Skeletal muscle tissue (tissue), 4 donors: ENCODE data around the gene DHX8. TPM values are rescaled to one million over a fixed set of nuclear protein-coding genes. Genes with fewer than 3 reads are reported as not detected.
"Not testable (repeated sequence)": the region's sequence is repeated elsewhere in the genome, so short reads cannot be mapped to it uniquely, and the experiment has no call there.

Experiments
- H3K27ac ChIP-seq: one replicate; pipeline ENCODE4 v1.7.0; 2013; ENCODE audit warnings: mild to moderate bottlenecking, low read depth, low read length, inconsistent platforms
- H3K27me3 ChIP-seq, 3 donors: one replicate each; pipeline ENCODE4 v1.7.0; 2013; ENCODE audit warnings: low read length in 3 of 3; ENCODE audit not compliant: control insufficient read depth in 3 of 3, insufficient read depth in 3 of 3
- H3K36me3 ChIP-seq, 3 donors: one replicate each; pipeline ENCODE4 v1.7.0; 2013; ENCODE audit warnings: low read length in 3 of 3; ENCODE audit not compliant: control insufficient read depth in 3 of 3, insufficient read depth in 3 of 3
- H3K4me1 ChIP-seq, 3 donors: one replicate each; pipeline ENCODE4 v1.7.0; 2013; ENCODE audit warnings: low read length in 3 of 3, mild to moderate bottlenecking in 3 of 3; ENCODE audit not compliant: control insufficient read depth in 3 of 3, insufficient read depth in 3 of 3
- H3K4me3 ChIP-seq, 3 donors: one replicate each; pipeline ENCODE4 v1.7.0; 2013; ENCODE audit warnings: low read length in 3 of 3
- H3K9ac ChIP-seq, 3 donors: one replicate each; pipeline ENCODE4 v1.7.0; 2013; ENCODE audit warnings: low read length in 3 of 3, mild to moderate bottlenecking in 3 of 3, moderate library complexity in 2 of 3, low read depth in 1 of 3
- H3K9me3 ChIP-seq, 3 donors: one replicate each; pipeline ENCODE4 v1.7.0; 2013; ENCODE audit warnings: low read length in 3 of 3; ENCODE audit not compliant: control insufficient read depth in 3 of 3
- total RNA-seq: library from RNA; depleted of rRNA; stranded (reverse); fragments of >200 nt; gene quantifications from one replicate; pipeline ENCODE4 v1.2.3, GENCODE V29; 2014
- donor health status: Osteomylitis.

The DHX8 gene
- total RNA-seq, 1 donor from 2014 or later: 23.0 TPM

DNA sequence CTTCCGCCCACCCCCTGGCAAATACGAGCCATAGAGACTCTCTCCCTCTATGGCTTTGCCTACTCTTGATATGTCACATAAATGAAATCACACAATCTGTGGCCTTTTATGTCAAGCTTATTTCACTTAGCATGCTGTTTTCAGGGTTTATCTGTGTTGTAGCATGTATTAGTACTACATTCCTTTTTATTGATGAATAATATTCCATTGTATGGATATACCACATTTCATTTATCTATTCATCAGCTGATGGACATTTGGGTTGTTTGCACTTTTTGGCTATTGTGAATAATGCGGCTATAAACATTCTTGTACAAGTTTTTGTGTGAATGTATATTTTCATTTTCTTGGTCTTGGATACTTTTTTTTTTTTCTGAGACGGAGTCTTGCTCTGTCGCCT is 37.0 kb upstream of the DHX8 start:
- no peaks in the 10 kb centered on the region for H3K36me3 ChIP-seq
- no peak overlapping the region for H3K27ac ChIP-seq
- H3K9ac ChIP-seq: no peak overlapping the region
- H3K4me1 ChIP-seq: no peaks in the 10 kb centered on the region
- no peaks in the 10 kb centered on the region for H3K9me3 ChIP-seq
- peaks cover 0 to 3% (median 3%) of the 10 kb centered on the region in 3 donors for H3K27me3 ChIP-seq
- H3K4me3 ChIP-seq: no peak overlapping the region

DNA sequence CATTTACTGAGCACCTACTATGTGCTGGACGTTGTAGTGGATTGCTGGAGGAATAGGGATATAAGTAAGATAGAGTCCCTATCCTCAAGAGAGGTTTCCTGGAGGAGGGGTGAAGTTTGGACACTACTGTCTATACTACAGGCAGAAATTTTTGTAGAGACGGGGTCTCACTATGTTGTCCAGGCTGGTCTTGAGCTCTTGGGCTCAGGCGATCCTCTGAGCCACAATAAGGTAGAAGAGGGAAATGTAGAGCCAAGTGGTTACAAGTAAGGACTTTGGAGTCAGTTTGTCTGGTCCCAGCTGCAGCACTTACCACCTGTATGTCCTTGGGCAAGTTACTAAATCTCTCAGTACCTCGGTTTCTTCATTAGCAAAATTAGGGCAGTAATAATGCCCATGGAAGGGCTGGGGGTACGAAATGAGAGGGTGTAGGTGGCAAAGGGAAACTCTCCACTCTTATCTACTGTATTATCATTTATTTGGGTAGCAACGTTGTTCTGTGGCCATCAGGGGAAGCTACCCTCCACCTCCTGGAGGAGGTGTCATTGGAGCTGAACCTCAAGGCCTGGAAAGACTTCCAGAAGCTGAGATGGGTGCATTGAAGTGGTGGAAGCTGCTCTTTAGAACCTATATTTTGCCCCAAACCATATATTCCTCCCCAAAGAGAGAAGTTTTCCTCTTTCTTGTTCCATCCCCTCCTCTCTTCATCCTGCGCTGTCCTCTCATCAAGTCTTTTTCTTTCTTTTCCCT is 34.9 kb upstream of the DHX8 start:
- Histone ChIP-seq H3K27ac (no peak overlapping the region), H3K9me3 (no peaks in the 10 kb centered on the region), H3K4me3 (no peak overlapping the region), H3K4me1 (no peaks in the 10 kb centered on the region), H3K27me3 (peaks cover 0 to 5% (median 2%) of the 10 kb centered on the region in 3 donors), H3K9ac (no peak overlapping the region), H3K36me3 (no peaks in the 10 kb centered on the region)

DNA sequence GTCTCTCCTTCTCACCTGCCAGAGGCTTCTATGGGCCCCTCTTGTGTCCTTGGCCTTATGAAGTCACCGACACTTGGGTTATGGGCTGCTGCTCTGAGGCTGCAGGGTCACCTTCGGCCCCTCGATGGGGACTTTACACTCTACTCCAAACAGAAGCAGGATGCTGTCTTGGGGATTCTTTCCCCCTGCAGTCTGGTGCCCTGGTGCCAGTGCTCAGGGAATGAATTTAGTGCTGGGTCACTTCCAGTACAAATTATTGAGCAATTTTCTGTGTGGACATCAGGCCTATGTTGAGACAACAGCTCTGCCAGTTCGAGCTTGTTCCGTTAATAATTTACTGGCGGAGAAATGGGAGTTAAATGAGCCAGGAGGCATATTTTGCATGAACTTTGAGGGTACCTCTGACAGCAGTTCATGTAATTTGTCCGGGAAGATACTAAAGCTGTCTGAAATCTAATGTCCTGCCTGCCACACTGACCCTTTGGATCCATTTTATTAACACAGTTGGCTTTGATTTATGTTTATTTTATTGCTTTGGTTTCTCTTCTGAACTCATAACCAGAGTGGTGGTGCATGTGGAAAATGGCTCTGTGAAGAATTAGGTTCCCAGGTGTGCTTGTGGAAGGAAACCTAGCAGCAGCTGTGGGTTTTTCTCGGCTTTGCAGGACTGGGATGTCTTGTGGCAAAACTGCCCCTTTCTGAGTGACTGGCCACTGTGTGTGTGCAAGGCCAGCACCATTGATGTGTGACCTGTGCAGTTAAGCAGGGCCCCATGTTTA is 34.1 kb upstream of the DHX8 start:
- Histone ChIP-seq H3K27me3 (peaks cover 0 to 5% (median 0%) of the 10 kb centered on the region in 3 donors), H3K9me3 (no peaks in the 10 kb centered on the region), H3K27ac (no peak overlapping the region), H3K4me3 (no peak overlapping the region), H3K9ac (no peak overlapping the region), H3K4me1 (no peaks in the 10 kb centered on the region), H3K36me3 (no peaks in the 10 kb centered on the region)

DNA sequence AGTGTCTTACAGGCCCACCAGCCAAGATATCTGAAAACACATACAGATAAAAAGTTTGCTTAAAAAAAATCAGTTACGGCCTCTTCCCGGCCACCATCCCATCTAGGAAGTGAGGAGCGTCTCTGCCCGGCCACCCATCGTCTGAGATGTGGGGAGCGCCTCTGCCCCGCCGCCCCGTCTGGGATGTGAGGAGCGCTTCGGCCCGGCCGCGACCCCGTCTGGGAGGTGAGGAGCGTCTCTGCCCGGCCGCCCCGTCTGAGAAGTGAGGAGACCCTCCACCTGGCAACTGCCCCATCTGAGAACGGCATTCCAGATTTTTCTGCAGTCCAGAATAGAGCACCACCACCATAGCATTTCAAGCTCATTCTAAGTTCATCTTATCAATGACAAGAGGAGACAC is 33.0 kb upstream of the DHX8 start:
- not testable (repeated sequence) for H3K27ac ChIP-seq, H3K9me3 ChIP-seq, H3K4me3 ChIP-seq, H3K4me1 ChIP-seq, H3K27me3 ChIP-seq, H3K36me3 ChIP-seq, H3K9ac ChIP-seq

DNA sequence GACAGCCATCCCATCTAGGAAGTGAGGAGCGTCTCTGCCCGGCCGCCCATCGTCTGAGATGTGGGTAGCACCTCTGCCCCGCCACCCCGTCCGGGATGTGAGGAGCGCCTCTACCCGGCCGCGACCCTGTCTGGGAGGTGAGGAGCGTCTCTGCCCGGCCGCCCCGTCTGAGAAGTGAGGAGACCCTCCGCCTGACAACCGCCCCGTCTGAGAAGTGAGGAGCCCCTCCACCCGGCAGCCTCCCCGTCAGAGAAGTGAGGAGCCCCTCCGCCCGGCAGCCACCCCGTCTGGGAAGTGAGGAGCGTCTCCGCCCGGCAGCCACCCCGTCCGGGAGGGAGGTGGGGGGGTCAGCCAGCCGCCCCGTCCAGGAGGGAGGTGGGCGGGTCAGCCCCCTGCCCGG is 32.0 kb upstream of the DHX8 start:
- not testable (repeated sequence) for H3K27me3 ChIP-seq, H3K27ac ChIP-seq, H3K36me3 ChIP-seq, H3K4me1 ChIP-seq, H3K9me3 ChIP-seq, H3K4me3 ChIP-seq, H3K9ac ChIP-seq

DNA sequence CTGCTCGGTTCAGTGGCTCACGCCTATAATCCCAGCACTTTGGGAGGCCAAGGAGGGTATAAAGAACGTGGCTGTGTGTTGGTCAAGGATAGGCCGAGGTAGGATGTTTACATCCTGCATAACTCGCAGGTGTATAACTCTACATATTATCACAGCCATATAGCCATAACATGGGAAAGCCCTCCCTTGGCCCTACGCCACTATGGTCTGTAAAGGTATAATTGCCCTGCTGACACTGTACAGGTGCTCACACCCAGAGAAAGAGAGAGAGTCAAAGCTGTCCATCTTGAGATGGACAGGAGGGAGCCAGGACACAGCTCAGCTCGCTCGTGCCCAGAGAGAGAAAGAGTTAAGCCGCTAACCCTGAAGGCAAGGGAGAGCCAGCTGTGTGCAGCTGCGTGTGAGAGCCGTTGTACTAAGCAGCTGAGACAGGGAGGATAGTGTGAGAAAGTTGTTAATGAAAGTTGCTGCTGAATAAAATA is 30.4 kb upstream of the DHX8 start:
- H3K27ac ChIP-seq: no peak overlapping the region
- no peak overlapping the region for H3K9ac ChIP-seq
- no peak overlapping the region for H3K4me3 ChIP-seq

DNA sequence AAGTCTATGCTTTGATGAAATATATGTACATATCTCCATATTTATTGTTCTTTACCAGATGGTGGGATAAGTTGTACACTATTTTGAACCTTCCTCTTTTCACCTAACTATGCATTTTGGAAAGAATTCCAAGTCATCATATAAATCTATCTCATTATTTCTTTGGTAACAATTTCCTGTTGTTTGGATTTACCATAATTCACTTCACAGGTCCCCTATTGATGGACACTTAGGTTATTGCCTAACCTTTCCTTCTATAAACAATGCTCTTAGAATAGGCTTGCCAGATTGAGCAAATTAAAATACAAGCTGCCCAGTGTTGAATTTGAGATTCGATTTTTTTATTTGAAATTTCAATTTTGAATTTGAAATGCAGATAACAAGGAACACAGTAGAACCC is 28.9 kb upstream of the DHX8 start:
- no peak overlapping the region for H3K9ac ChIP-seq
- H3K4me3 ChIP-seq: no peak overlapping the region
- no peaks in the 10 kb centered on the region for H3K9me3 ChIP-seq
- H3K36me3 ChIP-seq: no peaks in the 10 kb centered on the region
- H3K4me1 ChIP-seq: peaks cover 6 to 11% (median 9%) of the 10 kb centered on the region in 3 donors
- no peak overlapping the region for H3K27ac ChIP-seq
- peaks cover 0 to 2% (median 0%) of the 10 kb centered on the region in 3 donors for H3K27me3 ChIP-seq

More for the DNA sequence above, 30.4 kb upstream of the DHX8 start:
- Histone ChIP-seq H3K9me3 (no peaks in the 10 kb centered on the region), H3K4me1 (peaks cover 6 to 11% (median 9%) of the 10 kb centered on the region in 3 donors), H3K36me3 (no peaks in the 10 kb centered on the region), H3K27me3 (peaks cover 0 to 5% (median 0%) of the 10 kb centered on the region in 3 donors)

DNA sequence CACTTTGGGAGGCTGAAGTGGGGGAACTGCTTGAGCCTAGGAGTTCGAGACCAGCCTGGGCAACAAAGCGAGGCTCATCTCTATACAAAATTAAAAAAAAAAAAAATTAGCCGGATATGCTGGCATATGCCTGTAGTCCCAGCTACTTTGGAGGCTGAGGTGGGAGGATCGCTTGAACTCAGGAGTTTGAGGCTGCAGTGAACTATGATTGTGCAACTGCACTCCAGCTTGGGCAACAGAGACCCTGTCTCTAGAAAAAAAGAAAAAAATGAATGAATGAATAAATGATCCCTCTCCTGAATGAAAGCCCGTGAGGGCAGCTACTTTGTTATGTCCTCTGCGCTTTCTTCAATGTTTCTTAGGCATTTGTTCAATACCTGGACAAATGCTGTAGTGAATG is 27.7 kb upstream of the DHX8 start:
- no peaks in the 10 kb centered on the region for H3K36me3 ChIP-seq
- no peak overlapping the region for H3K4me3 ChIP-seq
- H3K27me3 ChIP-seq: peaks cover 0 to 2% (median 0%) of the 10 kb centered on the region in 3 donors
- H3K27ac ChIP-seq: no peak overlapping the region
- no peaks in the 10 kb centered on the region for H3K9me3 ChIP-seq
- no peak overlapping the region for H3K9ac ChIP-seq
- peaks cover 6 to 11% (median 9%) of the 10 kb centered on the region in 3 donors for H3K4me1 ChIP-seq

DNA sequence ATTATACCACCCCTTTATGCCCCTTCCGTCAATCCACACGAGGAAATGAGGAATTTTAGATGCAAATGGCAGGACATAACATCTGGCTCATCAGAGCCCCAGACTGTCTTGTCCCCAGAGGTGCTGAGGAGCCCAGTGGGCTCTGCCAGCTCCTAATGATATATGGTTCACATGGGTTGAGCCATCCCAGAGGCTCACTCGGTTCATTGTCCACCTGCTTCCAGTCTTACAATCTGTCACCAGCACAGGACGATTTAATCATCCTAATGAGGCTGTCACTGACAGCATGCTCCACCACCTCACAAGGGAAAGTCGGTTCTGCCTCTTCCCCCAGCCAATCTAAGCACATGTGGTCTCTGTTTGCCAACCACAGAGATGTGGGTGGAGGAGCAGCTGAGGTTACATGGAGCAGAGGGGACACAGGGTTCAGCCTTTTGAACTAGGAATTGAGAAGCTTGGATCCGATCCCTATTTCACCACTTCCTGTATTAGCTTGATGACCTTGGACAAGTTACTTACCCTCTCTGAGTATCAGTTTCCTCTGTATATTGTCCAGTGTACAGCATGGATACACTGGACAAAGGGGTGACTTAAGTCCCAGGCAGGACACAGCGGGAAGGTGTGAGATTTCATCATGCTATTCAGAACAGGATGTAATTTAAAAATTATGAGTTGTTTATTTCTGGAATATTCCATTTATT is 27.0 kb upstream of the DHX8 start:
- peaks cover 0 to 2% (median 0%) of the 10 kb centered on the region in 3 donors for H3K27me3 ChIP-seq
- no peak overlapping the region for H3K9ac ChIP-seq
- H3K9me3 ChIP-seq: no peaks in the 10 kb centered on the region
- no peak overlapping the region for H3K27ac ChIP-seq
- no peak overlapping the region for H3K4me3 ChIP-seq
- peaks cover 6 to 11% (median 9%) of the 10 kb centered on the region in 3 donors for H3K4me1 ChIP-seq
- H3K36me3 ChIP-seq: no peaks in the 10 kb centered on the region

DNA sequence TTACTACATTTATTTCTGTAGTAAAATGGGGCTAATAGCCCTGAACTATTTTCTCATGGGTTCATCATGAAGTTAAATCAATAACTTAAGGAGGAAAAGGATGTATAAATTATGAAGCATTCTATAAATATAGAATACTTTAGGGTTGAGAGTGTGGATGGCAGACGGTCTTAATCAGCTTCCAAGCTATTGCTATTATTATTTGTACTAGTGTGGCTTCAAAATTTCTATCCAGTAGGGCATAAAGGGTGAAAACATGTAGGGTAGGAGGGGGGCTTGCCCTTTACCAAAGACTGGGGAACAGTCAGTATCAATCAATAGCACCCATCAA is 26.4 kb upstream of the DHX8 start:
- H3K27ac ChIP-seq: no peak overlapping the region
- no peak overlapping the region for H3K9ac ChIP-seq
- no peak overlapping the region for H3K4me3 ChIP-seq
- peaks cover 0 to 2% (median 0%) of the 10 kb centered on the region in 3 donors for H3K27me3 ChIP-seq
- no peaks in the 10 kb centered on the region for H3K36me3 ChIP-seq
- peaks cover 6 to 11% (median 9%) of the 10 kb centered on the region in 3 donors for H3K4me1 ChIP-seq
- H3K9me3 ChIP-seq: no peaks in the 10 kb centered on the region
